Stimulated activated CD4-positive, alpha-beta T cell treated with anti-CD3 and anti-CD28 coated beads, Interleukin-12 subunit alpha, Interleukin-12 subunit beta, amount 100 ng/mL, for 4 hours (primary cell): ENCODE results near the gene FOXD4L6.
"Not testable (repeated sequence)": the region's sequence is repeated elsewhere in the genome, so short reads cannot be mapped to it uniquely, and the experiment has no call there.

ENCODE experiments used
- DNase-seq: peaks from one replicate; pipeline ENCODE4 v3.0.0-alpha.2; 2020

FOXD4L6 gene

GRCh38 chr9:41128581-41128980 lies at the start of gene FOXD4L6:
TSS of gene FOXD4L6 (minus strand) at chr9:41128681. CDS start at chr9:41128383, 298 bp downstream.
- DNase-seq = not testable (repeated sequence)

- DNase-seq = not testable (repeated sequence)
Observed at GRCh38 chr9:41174994-41175393, 46.5 kb upstream of the FOXD4L6 start.

- not testable (repeated sequence) for DNase-seq
Observed at GRCh38 chr9:41150116-41150515, 21.6 kb upstream of the FOXD4L6 start.

DNA sequence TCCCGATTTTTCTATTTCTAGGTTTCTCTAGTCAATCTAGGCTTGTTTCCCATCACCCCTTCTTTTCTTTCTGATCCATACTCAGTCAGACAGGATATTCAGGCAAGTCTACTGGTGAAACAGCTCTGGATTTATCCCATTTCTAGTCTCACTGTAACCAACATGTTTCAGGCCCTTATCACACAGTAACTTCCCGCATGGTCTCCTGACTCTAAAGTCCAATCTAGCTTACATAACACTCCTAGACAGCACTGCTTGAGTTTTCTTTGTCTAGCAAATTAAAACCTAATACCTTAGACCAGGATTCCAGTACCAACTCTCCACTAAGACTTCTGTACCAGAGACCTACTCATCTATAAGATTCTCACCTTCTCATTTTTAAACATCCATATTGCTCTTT lies 13.4 kb upstream of the FOXD4L6 start:
- DNase-seq = not testable (repeated sequence)

DNA sequence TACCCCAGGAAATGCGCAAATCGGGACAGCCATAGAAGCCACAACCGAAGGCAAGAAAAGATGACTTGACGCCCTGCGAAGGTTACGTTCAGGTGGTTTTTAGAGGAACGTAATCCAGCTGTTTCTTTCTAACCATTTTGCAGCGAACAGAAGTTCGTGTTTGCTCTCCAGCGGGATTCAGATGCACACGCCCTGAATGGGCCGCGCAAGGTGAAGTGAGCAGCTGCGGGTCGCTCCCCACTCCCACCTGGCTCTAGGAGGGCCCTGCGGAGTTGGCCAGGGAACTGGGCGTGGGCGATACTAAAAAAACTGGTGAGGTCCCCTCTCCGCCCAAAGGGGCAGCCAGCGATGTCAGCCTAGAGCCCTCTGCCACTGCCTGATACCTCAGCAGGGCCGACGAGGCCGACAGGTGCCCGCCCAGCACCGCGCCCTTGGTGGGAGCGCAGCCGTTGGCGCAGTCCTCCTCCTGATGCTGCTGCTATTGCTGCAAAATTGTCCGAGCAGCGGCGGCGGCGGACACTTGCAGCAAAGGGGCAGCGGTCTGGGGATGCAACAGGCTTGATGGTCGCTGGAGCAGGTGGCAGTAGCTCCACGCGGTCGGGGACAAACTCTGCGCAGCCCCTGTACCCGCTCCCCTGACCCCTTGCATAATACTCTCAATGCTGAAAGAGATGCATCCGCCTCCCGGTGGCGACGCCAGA lies 1.6 kb downstream of the FOXD4L6 start:
- DNase-seq = not testable (repeated sequence)

GRCh38 chr9:41125936-41126335 lies 2.5 kb downstream of the FOXD4L6 start:
- not testable (repeated sequence) for DNase-seq

DNA sequence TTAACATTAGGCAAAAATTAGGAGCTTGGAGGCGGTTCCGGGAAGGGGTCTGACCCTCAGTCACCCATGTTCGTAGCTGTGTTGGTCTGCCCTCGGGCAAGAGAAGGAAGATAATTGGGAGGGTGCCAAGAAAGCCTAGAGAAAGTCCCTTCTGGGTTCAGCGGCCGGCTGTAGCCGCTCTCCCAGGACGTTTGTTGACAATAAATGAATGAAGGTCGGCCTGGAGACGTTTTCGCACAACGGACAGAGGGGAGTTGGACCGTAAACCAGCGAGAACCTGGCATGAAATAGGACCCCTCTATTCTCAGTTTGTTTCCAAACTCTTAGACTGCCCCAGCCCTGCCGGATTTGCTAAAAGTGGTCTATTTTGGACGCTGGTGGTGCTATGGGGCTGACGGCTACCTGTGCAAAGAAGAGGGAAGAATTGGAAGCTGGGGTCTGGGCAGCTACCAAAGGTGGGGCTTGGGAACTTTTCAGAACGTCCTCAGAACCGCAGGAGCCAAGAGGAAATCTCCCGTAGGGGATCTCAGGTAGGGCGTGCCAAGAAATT lies 3.3 kb downstream of the FOXD4L6 start:
- not testable (repeated sequence) for DNase-seq

GRCh38 chr9:41124250-41125108 lies 4.0 kb downstream of the FOXD4L6 start:
- DNase-seq = not testable (repeated sequence)

DNA sequence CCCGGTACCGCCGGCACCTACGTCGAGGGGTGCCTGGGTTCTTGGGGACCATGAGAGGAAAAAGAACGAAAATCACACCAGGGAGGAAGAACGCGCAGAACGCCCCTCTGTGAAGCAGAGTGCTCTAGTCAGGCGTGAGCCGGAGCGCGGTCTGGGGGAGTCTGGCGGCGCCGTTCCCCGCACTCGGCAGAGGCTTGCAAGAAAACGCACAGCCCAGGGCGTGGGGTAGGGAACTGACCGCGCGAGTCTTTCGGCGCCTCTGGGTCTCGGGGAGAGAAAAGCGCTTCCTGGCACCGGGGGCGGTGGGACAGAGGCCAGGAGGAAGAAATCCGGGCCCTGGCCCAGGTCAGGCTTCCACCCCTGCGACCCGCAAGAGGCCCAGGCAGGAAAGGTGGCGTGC lies 4.7 kb downstream of the FOXD4L6 start:
- DNase-seq = not testable (repeated sequence)

DNA sequence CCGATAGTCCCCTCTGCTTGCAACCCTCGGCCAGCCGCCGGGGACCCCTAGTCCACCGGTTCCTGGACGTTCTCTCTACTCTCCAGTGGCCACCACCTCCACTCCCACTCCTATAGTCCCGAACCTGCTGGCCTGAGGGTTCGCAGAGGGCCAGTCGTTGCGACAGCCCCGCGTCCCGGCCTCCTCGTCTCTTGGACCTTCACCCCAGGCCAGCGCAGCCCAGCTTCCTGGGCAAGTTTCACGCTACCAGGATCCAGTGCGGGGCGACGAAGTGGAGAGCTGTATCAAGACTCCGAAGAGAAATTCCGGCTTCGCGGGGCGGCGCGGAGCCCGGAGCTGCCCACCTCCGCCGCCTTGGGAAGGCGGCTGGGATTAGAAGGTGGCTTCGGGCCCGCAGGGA lies 5.1 kb downstream of the FOXD4L6 start:
- not testable (repeated sequence) for DNase-seq

- not testable (repeated sequence) for DNase-seq
Observed at GRCh38 chr9:41120696-41121095, 7.8 kb downstream of the FOXD4L6 start.

DNA sequence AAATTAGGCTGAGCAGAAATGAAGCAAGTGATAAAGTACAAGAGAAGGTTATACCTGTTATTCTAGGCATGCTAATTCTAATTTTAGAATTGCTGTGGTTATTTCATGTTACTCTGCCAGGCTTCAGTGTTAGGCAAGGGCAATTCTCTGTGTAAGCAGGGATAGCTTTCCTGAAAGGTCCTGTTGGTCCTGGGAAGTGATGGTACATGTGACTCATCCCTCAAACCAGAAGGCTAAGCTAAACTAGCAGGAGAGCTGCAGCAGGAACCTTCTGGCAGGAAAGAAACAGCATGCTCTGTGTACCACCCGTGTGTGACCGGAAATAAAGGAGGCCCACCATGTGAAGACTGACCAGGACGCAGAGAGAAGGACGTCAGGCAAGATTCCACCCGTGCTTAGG lies 8.8 kb downstream of the FOXD4L6 start:
- not testable (repeated sequence) for DNase-seq

- not testable (repeated sequence) for DNase-seq
Observed at GRCh38 chr9:41119311-41119710, 9.2 kb downstream of the FOXD4L6 start.

- DNase-seq = not testable (repeated sequence)
Observed at GRCh38 chr9:41113348-41113747, 15.1 kb downstream of the FOXD4L6 start.

GRCh38 chr9:41111414-41111813 lies 17.1 kb downstream of the FOXD4L6 start:
- not testable (repeated sequence) for DNase-seq

DNA sequence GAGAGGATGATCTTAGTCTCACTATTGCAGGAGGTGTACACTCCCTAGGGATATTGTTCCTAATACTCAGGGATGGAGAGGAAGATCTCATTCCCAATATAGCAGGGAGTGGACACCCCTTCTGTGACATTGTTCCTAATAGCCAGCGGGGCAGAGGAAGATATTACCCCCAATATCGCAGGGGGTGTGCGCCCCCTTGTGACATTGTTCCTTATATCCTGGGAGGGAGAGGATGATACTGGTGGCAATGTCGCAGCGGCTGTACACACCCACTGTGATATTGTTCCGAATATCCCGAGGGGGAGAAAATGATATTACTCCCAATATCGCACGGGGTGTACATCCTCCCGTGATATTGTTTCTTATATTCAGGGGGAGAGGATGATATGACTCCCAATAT lies 17.6 kb downstream of the FOXD4L6 start:
- DNase-seq = not testable (repeated sequence)

DNA sequence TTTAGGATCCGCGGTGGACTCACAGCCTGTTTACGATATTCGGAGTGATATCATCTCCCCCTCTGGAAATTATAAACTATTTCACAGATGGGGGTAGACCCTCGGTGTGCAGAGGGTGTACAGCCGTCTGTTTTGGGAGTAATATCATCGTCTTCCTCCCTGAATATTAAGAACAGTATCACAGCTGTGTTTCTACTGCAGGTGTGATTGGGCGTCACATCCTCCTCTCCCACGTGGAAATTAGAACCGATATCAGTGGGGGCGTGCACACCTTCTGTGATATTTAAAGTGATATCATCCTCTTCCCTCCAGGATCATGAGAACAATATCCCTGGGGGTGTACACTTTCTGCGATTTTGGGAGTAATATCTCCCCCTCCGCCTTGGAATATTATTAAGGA lies 19.2 kb downstream of the FOXD4L6 start:
- not testable (repeated sequence) for DNase-seq

- not testable (repeated sequence) for DNase-seq
Observed at GRCh38 chr9:41108816-41109215, 19.7 kb downstream of the FOXD4L6 start.

DNA sequence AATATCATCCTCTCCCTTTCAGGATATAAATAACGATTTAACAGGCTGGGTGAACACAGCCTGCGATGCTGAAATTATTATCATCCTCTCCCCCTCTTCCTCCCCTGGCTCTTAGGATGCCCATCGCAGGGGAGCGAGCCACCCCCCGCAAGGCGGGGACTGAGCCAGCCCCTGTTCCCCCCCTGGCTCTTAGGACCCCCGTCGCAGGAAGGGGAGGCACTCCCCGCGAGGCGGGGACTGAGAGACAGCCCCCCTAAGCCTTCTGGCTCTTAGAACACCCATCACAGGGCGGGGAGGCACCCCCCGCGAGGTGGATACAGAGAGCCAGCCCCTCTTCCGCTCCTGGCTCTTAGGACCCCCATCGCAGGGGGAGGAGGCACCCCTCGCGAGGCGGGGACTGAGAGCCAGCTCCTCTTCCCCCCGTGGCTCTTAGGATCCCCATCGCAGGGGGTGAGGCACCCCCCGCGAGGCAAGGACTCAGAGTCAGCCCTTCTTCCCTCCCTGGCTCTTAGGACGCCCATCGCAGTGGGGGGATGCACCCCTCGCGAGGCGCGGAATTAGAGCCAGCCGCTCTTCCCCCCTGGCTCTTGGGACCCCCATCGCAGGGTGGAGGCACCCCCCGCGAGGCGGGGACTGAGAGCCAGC lies 21.9 kb downstream of the FOXD4L6 start:
- DNase-seq = not testable (repeated sequence)

DNA sequence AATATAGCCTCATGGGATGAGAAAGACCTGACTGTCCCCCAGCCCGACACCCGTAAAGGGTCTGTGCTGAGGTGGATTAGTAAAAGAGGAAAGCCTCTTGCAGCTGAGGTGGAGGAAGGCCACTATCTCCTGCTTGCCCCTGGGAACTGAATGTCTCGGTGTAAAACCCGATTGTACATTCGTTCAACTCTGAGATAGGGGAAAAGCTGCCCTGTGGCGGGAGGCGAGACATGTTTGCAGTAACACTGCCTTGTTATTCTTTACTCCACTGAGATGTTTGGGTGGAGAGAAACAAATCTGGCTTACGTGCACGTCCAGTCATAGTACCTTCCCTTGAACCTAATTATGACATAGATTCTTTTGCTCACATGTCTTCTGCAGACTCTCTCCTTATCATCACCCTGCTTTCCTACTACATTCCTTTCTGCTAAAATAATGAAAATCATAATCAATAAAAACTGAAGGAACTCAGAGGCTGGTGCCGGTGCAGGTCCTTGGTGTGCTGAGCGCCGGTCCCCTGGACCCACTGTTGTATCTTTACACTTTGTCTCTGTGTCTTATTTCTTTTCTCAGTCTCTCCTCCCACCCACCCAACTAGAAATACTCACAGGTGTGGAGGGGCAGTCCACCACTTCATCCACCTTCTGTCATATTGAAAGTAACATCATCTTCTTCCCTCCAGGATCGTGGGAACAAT lies 22.8 kb downstream of the FOXD4L6 start:
- DNase-seq = not testable (repeated sequence)

GRCh38 chr9:41104542-41104941 lies 23.9 kb downstream of the FOXD4L6 start:
- DNase-seq = not testable (repeated sequence)

GRCh38 chr9:41100508-41100907 lies 28.0 kb downstream of the FOXD4L6 start:
- not testable (repeated sequence) for DNase-seq
